ENCODE measurements around the gene SNX6.

SNX6 gene

GRCh38 chr14:34629344-34629656, 648 bp downstream of the SNX6 start:
- no peak for TF ChIP-seq CTCF (IDR thresholded peaks at IDR 0.05; ENCODE audit: extremely low read depth, missing control alignments)
- DNase-seq (ENCODE audit: low spot score), result no peak

- no peak for TF ChIP-seq CTCF (IDR thresholded peaks at IDR 0.05; ENCODE audit: extremely low read depth, missing control alignments)
- no peak for DNase-seq (ENCODE audit: low spot score)
These were observed 1.2 kb downstream of the SNX6 start for GRCh38 chr14:34628681-34629135.

DNA sequence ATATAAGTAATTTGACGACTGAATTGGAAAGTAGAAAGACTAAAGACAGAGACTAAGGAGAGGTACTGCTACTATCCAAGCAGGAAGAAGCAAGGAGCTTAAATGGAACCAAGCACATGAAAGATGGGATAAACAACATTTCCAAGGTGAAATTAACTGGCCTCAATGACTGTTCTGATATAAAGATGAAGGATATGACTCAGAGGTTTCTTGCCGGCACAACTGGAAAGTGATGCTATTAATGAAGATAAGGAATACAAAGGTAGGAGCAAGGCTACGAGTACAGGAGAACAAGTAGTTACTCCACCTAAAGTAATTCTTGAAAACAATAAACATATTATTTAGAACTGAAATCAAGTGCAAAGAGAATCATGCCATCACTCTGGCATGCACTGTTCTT, 6.4 kb downstream of the SNX6 start:
- no peak for DNase-seq (ENCODE audit: low spot score)
- TF ChIP-seq CTCF (IDR thresholded peaks at IDR 0.05; ENCODE audit: extremely low read depth, missing control alignments), result no peak

DNA sequence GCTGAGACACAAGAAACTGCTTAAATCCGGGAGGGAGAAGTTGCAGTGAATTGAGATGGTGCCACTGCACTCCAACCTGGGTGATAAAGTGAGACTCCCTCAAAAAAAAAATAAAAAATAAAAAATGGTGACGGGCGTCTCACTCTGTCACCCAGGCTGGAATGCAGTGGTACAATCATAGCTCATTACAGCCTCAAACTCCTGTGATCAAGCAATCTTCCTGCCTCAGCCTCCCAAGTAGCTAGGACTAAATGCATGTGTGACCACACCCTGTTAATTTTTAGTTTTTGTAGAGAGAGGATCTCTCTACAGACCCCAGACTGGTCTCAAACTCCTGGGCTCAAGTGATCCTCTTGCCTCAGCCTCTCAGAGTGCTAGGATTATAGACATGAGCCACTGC, 9.1 kb downstream of the SNX6 start:
- no peak for TF ChIP-seq CTCF (IDR thresholded peaks at IDR 0.05; ENCODE audit: extremely low read depth, missing control alignments)

GRCh38 chr14:34620115-34620514, 9.8 kb downstream of the SNX6 start:
- no peak for DNase-seq (ENCODE audit: low spot score)
- TF ChIP-seq CTCF (IDR thresholded peaks at IDR 0.05; ENCODE audit: extremely low read depth, missing control alignments), result no peak

More for the DNA sequence above, 9.1 kb downstream of the SNX6 start:
- no peak for DNase-seq (ENCODE audit: low spot score)

DNA sequence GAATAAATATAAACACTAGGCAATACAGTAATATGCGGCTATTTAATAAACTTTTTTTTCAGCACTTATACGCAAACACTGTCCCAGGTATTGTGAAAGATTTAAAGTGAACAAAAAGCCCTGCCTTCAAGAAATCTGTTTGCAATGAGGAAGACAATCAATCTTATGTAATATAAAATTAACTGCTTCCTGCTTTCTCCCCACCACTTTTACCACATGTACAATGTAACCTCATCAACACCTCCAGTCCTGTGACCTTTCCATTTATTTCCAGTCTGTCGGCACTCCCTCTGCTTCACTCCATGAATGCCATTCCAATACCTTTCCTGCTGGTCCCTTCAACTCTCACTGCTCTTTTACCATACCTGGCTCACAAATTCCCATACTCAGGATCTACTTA, 10.5 kb downstream of the SNX6 start:
- DNase-seq (ENCODE audit: low spot score), result no peak
- no peak for TF ChIP-seq CTCF (IDR thresholded peaks at IDR 0.05; ENCODE audit: extremely low read depth, missing control alignments)

DNA sequence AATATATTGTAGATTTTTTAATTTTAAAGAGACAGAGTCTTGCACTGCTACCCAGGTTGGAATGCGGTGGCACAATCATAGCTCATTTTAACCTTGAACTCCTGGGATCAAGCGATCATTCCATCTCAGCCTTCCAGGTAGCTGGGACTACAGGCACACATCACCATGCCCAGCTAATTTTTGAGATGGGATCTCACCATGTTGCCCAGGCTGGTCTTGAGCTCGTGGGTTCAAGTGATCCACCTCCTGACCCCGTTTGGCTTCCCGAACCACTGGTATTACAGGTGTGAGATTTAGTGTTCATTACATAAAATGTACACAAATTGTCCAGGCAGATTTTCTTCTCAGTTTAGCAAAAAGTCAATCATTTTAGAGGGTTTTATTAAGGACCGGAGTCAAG, 13.6 kb downstream of the SNX6 start:
- no peak for TF ChIP-seq CTCF (IDR thresholded peaks at IDR 0.05; ENCODE audit: extremely low read depth, missing control alignments)
- DNase-seq (ENCODE audit: low spot score), result no peak
